Activated naive CD4-positive, alpha-beta T cell treated with anti-CD3 and anti-CD28 coated beads, Interleukin-2, amount 10 ng/mL, durations not matched to agents 7 days and 5 days (primary cell): Measurements from ENCODE around the gene LRRC14B.
A peak's percentile ranks its signal among the peaks of the same experiment; 100 is the strongest.

ENCODE experiments used
- CTCF ChIA-PET: fragments of 350-600 bp; sonication (Branson Sonifier 250); formaldehyde crosslinking; loops from one replicate; lab custom pipeline; 2021; ENCODE audit warnings: antibody characterized with exemption; lab: Charles Lee
- DNase-seq: peaks from one replicate; pipeline ENCODE4 v3.0.0-alpha.2; 2020
- H3K27ac Mint-ChIP-seq: one replicate; pipeline ENCODE4 v1.8.0; 2021; ENCODE audit warnings: mild to moderate bottlenecking, moderate library complexity, mixed read lengths
- H3K27me3 Mint-ChIP-seq: one replicate; pipeline ENCODE4 v1.8.0; 2021; ENCODE audit warnings: mild to moderate bottlenecking, mixed read lengths
- H3K36me3 Mint-ChIP-seq: one replicate; pipeline ENCODE4 v1.8.0; 2021; ENCODE audit warnings: mixed read lengths
- H3K4me1 Mint-ChIP-seq: one replicate; pipeline ENCODE4 v1.8.0; 2021; ENCODE audit warnings: mixed read lengths
- H3K4me3 Mint-ChIP-seq: one replicate; pipeline ENCODE4 v1.8.0; 2021; ENCODE audit warnings: mild to moderate bottlenecking, moderate library complexity, mixed read lengths
- H3K9me3 Mint-ChIP-seq: one replicate; pipeline ENCODE4 v1.8.0; 2021; ENCODE audit warnings: mixed read lengths

The LRRC14B gene

GRCh38 chr5:191036-191948 lies at the start of gene LRRC14B:
TSS of gene LRRC14B (plus strand) at chr5:191495. CDS start at chr5:191539, 44 bp downstream.
- H3K4me3 Mint-ChIP-seq: no peak within 1 kb of the TSS
- no peak within 1 kb of the TSS for H3K27ac Mint-ChIP-seq
- H3K27me3 Mint-ChIP-seq: peaks cover 31% of the 10 kb centered on the region
- H3K9me3 Mint-ChIP-seq: no peaks in the 10 kb centered on the region
- CTCF ChIA-PET: interaction anchor here (1.0 kb wide), 1 partner anchor 234 kb away, joined by 3 read pairs; no protein-coding TSS in a partner anchor
- H3K36me3 Mint-ChIP-seq: no peaks in the 10 kb centered on the region
- peaks cover 9% of the 10 kb centered on the region for H3K4me1 Mint-ChIP-seq
- DNase-seq: peak; percentile 46

- no peaks in the 10 kb centered on the region for H3K36me3 Mint-ChIP-seq
- no peak for DNase-seq
- no peak overlapping the region for H3K4me3 Mint-ChIP-seq
- CTCF ChIA-PET: no interaction called here
- no peak overlapping the region for H3K27ac Mint-ChIP-seq
- peaks cover 2% of the 10 kb centered on the region for H3K9me3 Mint-ChIP-seq
- H3K4me1 Mint-ChIP-seq: no peaks in the 10 kb centered on the region
- H3K27me3 Mint-ChIP-seq: no peaks in the 10 kb centered on the region
Observed at GRCh38 chr5:141761-142160, 49.5 kb upstream of the LRRC14B start.

- no peak for DNase-seq
- no peaks in the 10 kb centered on the region for H3K4me1 Mint-ChIP-seq
- peaks cover 8% of the 10 kb centered on the region for H3K9me3 Mint-ChIP-seq
- peaks cover 5% of the 10 kb centered on the region for H3K27me3 Mint-ChIP-seq
- no peak overlapping the region for H3K27ac Mint-ChIP-seq
- CTCF ChIA-PET: no interaction called here
- no peak overlapping the region for H3K4me3 Mint-ChIP-seq
- H3K36me3 Mint-ChIP-seq: no peaks in the 10 kb centered on the region
Observed at GRCh38 chr5:142246-142810, 49.0 kb upstream of the LRRC14B start.

GRCh38 chr5:143041-143440 lies 48.3 kb upstream of the LRRC14B start:
- Mint-ChIP-seq H3K27ac (no peak overlapping the region), H3K4me1 (no peaks in the 10 kb centered on the region), H3K36me3 (no peaks in the 10 kb centered on the region), H3K27me3 (peaks cover 5% of the 10 kb centered on the region), H3K4me3 (no peak overlapping the region), H3K9me3 (peaks cover 15% of the 10 kb centered on the region)
- DNase-seq: no peak
- CTCF ChIA-PET: no interaction called here

GRCh38 chr5:144941-145340 lies 46.4 kb upstream of the LRRC14B start:
- Mint-ChIP-seq H3K36me3 (no peaks in the 10 kb centered on the region), H3K4me1 (no peaks in the 10 kb centered on the region), H3K27me3 (peaks cover 5% of the 10 kb centered on the region), H3K27ac (no peak overlapping the region), H3K4me3 (no peak overlapping the region), H3K9me3 (peaks cover 18% of the 10 kb centered on the region)
- CTCF ChIA-PET: no interaction called here
- DNase-seq: no peak

- peaks cover 18% of the 10 kb centered on the region for H3K9me3 Mint-ChIP-seq
- H3K36me3 Mint-ChIP-seq: no peaks in the 10 kb centered on the region
- CTCF ChIA-PET: no interaction called here
- no peak for DNase-seq
- H3K27ac Mint-ChIP-seq: no peak overlapping the region
- H3K27me3 Mint-ChIP-seq: peaks cover 5% of the 10 kb centered on the region
- H3K4me3 Mint-ChIP-seq: no peak overlapping the region
- no peaks in the 10 kb centered on the region for H3K4me1 Mint-ChIP-seq
Observed at GRCh38 chr5:145585-146323, 45.5 kb upstream of the LRRC14B start.

GRCh38 chr5:147751-148150 lies 43.5 kb upstream of the LRRC14B start:
- Mint-ChIP-seq H3K36me3 (no peaks in the 10 kb centered on the region), H3K27me3 (peaks cover 5% of the 10 kb centered on the region), H3K27ac (no peak overlapping the region), H3K4me1 (no peaks in the 10 kb centered on the region), H3K4me3 (no peak overlapping the region), H3K9me3 (peaks cover 16% of the 10 kb centered on the region)
- no peak for DNase-seq
- CTCF ChIA-PET: no interaction called here

- DNase-seq: no peak
- CTCF ChIA-PET: no interaction called here
- Mint-ChIP-seq H3K4me3 (no peak overlapping the region), H3K4me1 (no peaks in the 10 kb centered on the region), H3K27me3 (peaks cover 5% of the 10 kb centered on the region), H3K36me3 (no peaks in the 10 kb centered on the region), H3K9me3 (peaks cover 16% of the 10 kb centered on the region), H3K27ac (no peak overlapping the region)
Observed at GRCh38 chr5:149745-150485, 41.4 kb upstream of the LRRC14B start.

- DNase-seq: no peak
- H3K36me3 Mint-ChIP-seq: no peaks in the 10 kb centered on the region
- peaks cover 16% of the 10 kb centered on the region for H3K9me3 Mint-ChIP-seq
- H3K4me1 Mint-ChIP-seq: no peaks in the 10 kb centered on the region
- H3K27ac Mint-ChIP-seq: no peak overlapping the region
- CTCF ChIA-PET: no interaction called here
- peaks cover 5% of the 10 kb centered on the region for H3K27me3 Mint-ChIP-seq
- H3K4me3 Mint-ChIP-seq: no peak overlapping the region
Observed at GRCh38 chr5:150746-151145, 40.5 kb upstream of the LRRC14B start.

- H3K9me3 Mint-ChIP-seq: peaks cover 12% of the 10 kb centered on the region
- H3K36me3 Mint-ChIP-seq: no peaks in the 10 kb centered on the region
- H3K27ac Mint-ChIP-seq: no peak overlapping the region
- CTCF ChIA-PET: no interaction called here
- H3K27me3 Mint-ChIP-seq: peaks cover 3% of the 10 kb centered on the region
- H3K4me3 Mint-ChIP-seq: no peak overlapping the region
- H3K4me1 Mint-ChIP-seq: no peaks in the 10 kb centered on the region
- no peak for DNase-seq
Observed at GRCh38 chr5:152077-152476, 39.2 kb upstream of the LRRC14B start.

GRCh38 chr5:153256-153655 lies 38.0 kb upstream of the LRRC14B start:
- CTCF ChIA-PET: no interaction called here
- Mint-ChIP-seq H3K36me3 (no peaks in the 10 kb centered on the region), H3K4me1 (no peaks in the 10 kb centered on the region), H3K27me3 (no peaks in the 10 kb centered on the region), H3K27ac (no peak overlapping the region), H3K9me3 (peaks cover 2% of the 10 kb centered on the region), H3K4me3 (no peak overlapping the region)
- no peak for DNase-seq

- no peaks in the 10 kb centered on the region for H3K27me3 Mint-ChIP-seq
- no peaks in the 10 kb centered on the region for H3K4me1 Mint-ChIP-seq
- H3K36me3 Mint-ChIP-seq: no peaks in the 10 kb centered on the region
- CTCF ChIA-PET: no interaction called here
- H3K9me3 Mint-ChIP-seq: no peaks in the 10 kb centered on the region
- no peak for DNase-seq
- H3K27ac Mint-ChIP-seq: no peak overlapping the region
- H3K4me3 Mint-ChIP-seq: no peak overlapping the region
Observed at GRCh38 chr5:154236-154635, 37.1 kb upstream of the LRRC14B start.

- DNase-seq: no peak
- no peaks in the 10 kb centered on the region for H3K36me3 Mint-ChIP-seq
- H3K27ac Mint-ChIP-seq: no peak overlapping the region
- peaks cover 4% of the 10 kb centered on the region for H3K27me3 Mint-ChIP-seq
- H3K9me3 Mint-ChIP-seq: no peaks in the 10 kb centered on the region
- CTCF ChIA-PET: no interaction called here
- H3K4me1 Mint-ChIP-seq: no peaks in the 10 kb centered on the region
- H3K4me3 Mint-ChIP-seq: no peak overlapping the region
Observed at GRCh38 chr5:154826-155225, 36.5 kb upstream of the LRRC14B start.
